Ishikawa (cell line): ENCODE measurements around the gene AFF4.

Experiments used
- CEBPB ChIP-seq: IDR thresholded peaks from 2 replicates; pipeline ENCODE4 v1.6.1; 2012
- CREB1 ChIP-seq: IDR thresholded peaks from 2 replicates; pipeline ENCODE4 v1.6.1; 2012; ENCODE audit warnings: low read depth
- EGR1 ChIP-seq: IDR thresholded peaks from 2 replicates; pipeline ENCODE4 v1.6.1; 2012
- EP300 ChIP-seq: IDR thresholded peaks from 2 replicates; pipeline ENCODE4 v1.6.1; 2012; ENCODE audit warnings: borderline replicate concordance
- FOXM1 ChIP-seq: IDR thresholded peaks from 2 replicates; pipeline ENCODE4 v1.6.1; 2012; ENCODE audit warnings: low read depth, borderline replicate concordance
- MAX ChIP-seq: IDR thresholded peaks from 2 replicates; pipeline ENCODE4 v1.6.1; 2012
- NFIC ChIP-seq: IDR thresholded peaks from 2 replicates; pipeline ENCODE4 v1.6.1; 2012
- RAD21 ChIP-seq: IDR thresholded peaks from 2 replicates; pipeline ENCODE4 v1.6.1; 2012; ENCODE audit warnings: low read depth
- TAF1 ChIP-seq: IDR thresholded peaks from 2 replicates; pipeline ENCODE4 v1.6.1; 2012; ENCODE audit warnings: low read depth, mild to moderate bottlenecking
- TCF12 ChIP-seq: IDR thresholded peaks from 2 replicates; pipeline ENCODE4 v1.6.1; 2012; ENCODE audit warnings: low read depth
- TEAD4 ChIP-seq: IDR thresholded peaks from 2 replicates; pipeline ENCODE4 v1.6.1; 2012
- USF1 ChIP-seq: IDR thresholded peaks from 2 replicates; pipeline ENCODE4 v1.6.1; 2012
- YY1 ChIP-seq: IDR thresholded peaks from 2 replicates; pipeline ENCODE4 v1.6.1; 2012; ENCODE audit warnings: low read depth
- ZBTB7A ChIP-seq: IDR thresholded peaks from 2 replicates; pipeline ENCODE4 v1.6.1; 2012; ENCODE audit warnings: low read depth
- TF ChIP-seq, protein P1 (sequence below): IDR thresholded peaks from 2 replicates; pipeline ENCODE4 v1.6.1; 2012; ENCODE audit warnings: low read depth, mild to moderate bottlenecking

Gene AFF4

GRCh38 chr5:132998556-132998955 lies 35.1 kb upstream of the AFF4 start:
- no peak for TF ChIP-seq TAF1
- TF ChIP-seq CREB1, result no peak
- no peak for TF ChIP-seq TEAD4
- TF ChIP-seq, protein P1, sequence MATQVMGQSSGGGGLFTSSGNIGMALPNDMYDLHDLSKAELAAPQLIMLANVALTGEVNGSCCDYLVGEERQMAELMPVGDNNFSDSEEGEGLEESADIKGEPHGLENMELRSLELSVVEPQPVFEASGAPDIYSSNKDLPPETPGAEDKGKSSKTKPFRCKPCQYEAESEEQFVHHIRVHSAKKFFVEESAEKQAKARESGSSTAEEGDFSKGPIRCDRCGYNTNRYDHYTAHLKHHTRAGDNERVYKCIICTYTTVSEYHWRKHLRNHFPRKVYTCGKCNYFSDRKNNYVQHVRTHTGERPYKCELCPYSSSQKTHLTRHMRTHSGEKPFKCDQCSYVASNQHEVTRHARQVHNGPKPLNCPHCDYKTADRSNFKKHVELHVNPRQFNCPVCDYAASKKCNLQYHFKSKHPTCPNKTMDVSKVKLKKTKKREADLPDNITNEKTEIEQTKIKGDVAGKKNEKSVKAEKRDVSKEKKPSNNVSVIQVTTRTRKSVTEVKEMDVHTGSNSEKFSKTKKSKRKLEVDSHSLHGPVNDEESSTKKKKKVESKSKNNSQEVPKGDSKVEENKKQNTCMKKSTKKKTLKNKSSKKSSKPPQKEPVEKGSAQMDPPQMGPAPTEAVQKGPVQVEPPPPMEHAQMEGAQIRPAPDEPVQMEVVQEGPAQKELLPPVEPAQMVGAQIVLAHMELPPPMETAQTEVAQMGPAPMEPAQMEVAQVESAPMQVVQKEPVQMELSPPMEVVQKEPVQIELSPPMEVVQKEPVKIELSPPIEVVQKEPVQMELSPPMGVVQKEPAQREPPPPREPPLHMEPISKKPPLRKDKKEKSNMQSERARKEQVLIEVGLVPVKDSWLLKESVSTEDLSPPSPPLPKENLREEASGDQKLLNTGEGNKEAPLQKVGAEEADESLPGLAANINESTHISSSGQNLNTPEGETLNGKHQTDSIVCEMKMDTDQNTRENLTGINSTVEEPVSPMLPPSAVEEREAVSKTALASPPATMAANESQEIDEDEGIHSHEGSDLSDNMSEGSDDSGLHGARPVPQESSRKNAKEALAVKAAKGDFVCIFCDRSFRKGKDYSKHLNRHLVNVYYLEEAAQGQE, result no peak
- TF ChIP-seq CEBPB, result no peak
- TF ChIP-seq ZBTB7A, result no peak
- no peak for TF ChIP-seq EP300
- no peak for TF ChIP-seq EGR1
- no peak for TF ChIP-seq FOXM1
- TF ChIP-seq NFIC, result no peak
- no peak for TF ChIP-seq USF1
- no peak for TF ChIP-seq MAX
- no peak for TF ChIP-seq TCF12
- no peak for TF ChIP-seq YY1
- no peak for TF ChIP-seq RAD21

DNA sequence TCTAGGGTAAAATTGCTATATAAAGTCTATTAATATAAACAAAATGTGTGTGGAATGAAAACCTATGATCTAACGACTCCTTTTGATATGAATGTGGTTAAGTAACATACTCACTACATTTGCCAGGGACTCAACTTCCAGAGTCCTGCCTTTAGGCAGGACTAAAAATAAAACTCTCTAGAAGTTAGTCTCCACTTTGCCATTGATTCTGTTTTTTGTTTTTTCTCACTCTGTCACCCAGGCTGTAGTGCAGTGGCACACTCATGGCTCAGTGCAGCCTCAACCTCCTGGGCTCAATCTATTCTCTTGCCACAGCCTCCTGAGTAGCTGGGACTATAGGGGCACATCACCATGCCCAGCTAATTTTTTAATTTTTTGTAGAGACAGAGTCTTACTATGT lies 32.9 kb upstream of the AFF4 start:
- TF ChIP-seq YY1 (no peak), EP300 (no peak), CEBPB (no peak), MAX (no peak), ZBTB7A (no peak), NFIC (no peak)

- no peak for TF ChIP-seq EP300
- TF ChIP-seq YY1, result no peak
- TF ChIP-seq USF1, result no peak
- TF ChIP-seq RAD21, result no peak
- TF ChIP-seq ZBTB7A, result no peak
- no peak for TF ChIP-seq CREB1
Measured at GRCh38 chr5:132987531-132988408, 24.3 kb upstream of the AFF4 start.

GRCh38 chr5:132981288-132981687 lies 17.9 kb upstream of the AFF4 start:
- no peak for TF ChIP-seq FOXM1
- no peak for TF ChIP-seq YY1
- TF ChIP-seq CEBPB, result no peak
- no peak for TF ChIP-seq ZBTB7A
- TF ChIP-seq, protein P1, result no peak
- TF ChIP-seq RAD21, result no peak
- no peak for TF ChIP-seq TEAD4
- no peak for TF ChIP-seq MAX
- no peak for TF ChIP-seq TCF12
- TF ChIP-seq USF1, result no peak
- TF ChIP-seq TAF1, result no peak
- no peak for TF ChIP-seq NFIC
- TF ChIP-seq CREB1, result no peak
- TF ChIP-seq EGR1, result no peak
- no peak for TF ChIP-seq EP300

GRCh38 chr5:132979976-132980375 lies 16.5 kb upstream of the AFF4 start:
- TF ChIP-seq TAF1 (no peak), EGR1 (no peak), YY1 (no peak), CEBPB (no peak), TEAD4 (no peak), FOXM1 (no peak), ZBTB7A (no peak), CREB1 (no peak), TCF12 (no peak), NFIC (no peak), RAD21 (no peak), USF1 (no peak), MAX (no peak)
- TF ChIP-seq, protein P1, result no peak
